ENCODE measurements around the gene SHROOM4.

Gene SHROOM4

DNA sequence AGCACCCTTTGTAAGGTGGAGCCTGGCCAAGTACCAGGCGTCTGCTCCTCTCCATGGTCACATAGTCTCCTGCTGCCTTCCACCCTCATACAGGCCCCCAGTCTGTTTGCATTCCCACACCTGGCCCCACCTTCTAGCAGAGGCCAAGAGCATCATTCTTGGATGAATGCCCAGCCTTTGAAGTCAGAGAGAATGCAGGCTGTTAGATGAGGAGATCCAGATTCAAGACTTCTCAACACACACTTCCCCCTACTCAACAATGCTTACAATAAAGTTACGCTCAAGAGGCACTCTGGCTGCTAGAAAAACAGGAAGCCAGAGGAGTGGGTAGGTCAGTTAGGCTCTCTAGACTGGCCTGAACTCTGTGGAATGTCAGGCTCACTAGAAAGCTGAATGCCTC lies 43.3 kb downstream of the SHROOM4 start:
- Histone ChIP-seq H3K27ac (ENCODE audit: low read length) (no peak overlapping the region), H3K4me3 (ENCODE audit: low read depth in 1 of 2, low read length in 2 of 2) (no peak overlapping the region), H3K4me2 (ENCODE audit: insufficient read depth, low read length) (no peak overlapping the region), H3K79me2 (ENCODE audit: insufficient read depth, low read length) (no peaks in the 10 kb centered on the region), H3K36me3 (ENCODE audit: insufficient read depth, low read length) (no peaks in the 10 kb centered on the region), H3K27me3 (ENCODE audit: insufficient read depth, low read length, poor library complexity) (no peaks in the 10 kb centered on the region), H3K4me1 (ENCODE audit: insufficient read depth, low read length) (no peaks in the 10 kb centered on the region), H3K9me3 (ENCODE audit: insufficient read depth, low read length, severe bottlenecking) (no peaks in the 10 kb centered on the region), H4K20me1 (ENCODE audit: insufficient read depth, low read length) (no peaks in the 10 kb centered on the region), H2AFZ (ENCODE audit: low read depth, low read length) (no peak overlapping the region), H3K9ac (ENCODE audit: low read depth, low read length) (no peak overlapping the region)
- DNase-seq (no peak), ATAC-seq (ENCODE audit: insufficient read depth, low read depth) (no peak)
- TF ChIP-seq, protein P1, sequence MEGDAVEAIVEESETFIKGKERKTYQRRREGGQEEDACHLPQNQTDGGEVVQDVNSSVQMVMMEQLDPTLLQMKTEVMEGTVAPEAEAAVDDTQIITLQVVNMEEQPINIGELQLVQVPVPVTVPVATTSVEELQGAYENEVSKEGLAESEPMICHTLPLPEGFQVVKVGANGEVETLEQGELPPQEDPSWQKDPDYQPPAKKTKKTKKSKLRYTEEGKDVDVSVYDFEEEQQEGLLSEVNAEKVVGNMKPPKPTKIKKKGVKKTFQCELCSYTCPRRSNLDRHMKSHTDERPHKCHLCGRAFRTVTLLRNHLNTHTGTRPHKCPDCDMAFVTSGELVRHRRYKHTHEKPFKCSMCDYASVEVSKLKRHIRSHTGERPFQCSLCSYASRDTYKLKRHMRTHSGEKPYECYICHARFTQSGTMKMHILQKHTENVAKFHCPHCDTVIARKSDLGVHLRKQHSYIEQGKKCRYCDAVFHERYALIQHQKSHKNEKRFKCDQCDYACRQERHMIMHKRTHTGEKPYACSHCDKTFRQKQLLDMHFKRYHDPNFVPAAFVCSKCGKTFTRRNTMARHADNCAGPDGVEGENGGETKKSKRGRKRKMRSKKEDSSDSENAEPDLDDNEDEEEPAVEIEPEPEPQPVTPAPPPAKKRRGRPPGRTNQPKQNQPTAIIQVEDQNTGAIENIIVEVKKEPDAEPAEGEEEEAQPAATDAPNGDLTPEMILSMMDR (IDR thresholded peaks at IDR 0.05; ENCODE audit: borderline replicate concordance, extremely low read depth, low read length, poor library complexity, severe bottlenecking): no peak
- TF ChIP-seq EZH2 (IDR thresholded peaks at IDR 0.05; ENCODE audit: borderline replicate concordance, low read depth, low read length, severe bottlenecking): no peak

DNA sequence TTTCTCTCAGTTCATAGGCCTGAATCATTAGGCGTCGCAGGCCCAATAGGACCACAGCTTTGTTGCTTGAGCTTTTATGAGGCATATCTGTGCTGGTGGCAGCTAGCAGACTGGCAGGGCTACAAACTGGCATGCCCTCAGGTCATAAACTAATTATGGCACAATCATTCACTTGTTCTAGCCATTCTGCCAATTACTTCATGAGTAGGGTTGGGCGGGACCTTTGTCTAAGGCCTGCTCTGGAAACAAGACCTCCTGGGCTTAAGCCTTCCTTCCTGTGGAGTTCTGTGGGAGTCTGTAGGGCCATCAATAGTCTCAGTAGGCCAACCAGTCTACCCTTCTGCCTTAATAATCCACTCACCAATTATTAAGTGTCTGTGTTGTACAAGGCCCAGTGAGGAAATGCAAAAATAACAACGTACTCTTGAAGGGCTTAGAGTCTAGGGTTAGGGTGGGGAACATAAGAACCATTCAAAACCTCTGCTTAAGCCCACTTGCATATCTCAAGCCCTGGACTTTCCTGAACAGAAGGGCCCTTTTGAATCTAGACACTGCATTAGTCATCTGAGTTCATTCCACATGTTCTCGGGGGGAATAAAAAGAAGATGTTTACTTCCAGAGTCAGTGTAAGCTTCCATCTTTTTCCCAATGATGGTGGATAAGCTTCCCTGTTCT lies 44.5 kb downstream of the SHROOM4 start:
- Histone ChIP-seq H3K4me1 (ENCODE audit: insufficient read depth, low read length) (no peaks in the 10 kb centered on the region), H3K79me2 (ENCODE audit: insufficient read depth, low read length) (no peaks in the 10 kb centered on the region), H3K4me3 (ENCODE audit: low read depth in 1 of 2, low read length in 2 of 2) (no peak overlapping the region), H3K36me3 (ENCODE audit: insufficient read depth, low read length) (no peaks in the 10 kb centered on the region), H4K20me1 (ENCODE audit: insufficient read depth, low read length) (no peaks in the 10 kb centered on the region), H2AFZ (ENCODE audit: low read depth, low read length) (no peak overlapping the region), H3K27ac (ENCODE audit: low read length) (no peak overlapping the region), H3K9me3 (ENCODE audit: insufficient read depth, low read length, severe bottlenecking) (no peaks in the 10 kb centered on the region), H3K27me3 (ENCODE audit: insufficient read depth, low read length, poor library complexity) (no peaks in the 10 kb centered on the region), H3K4me2 (ENCODE audit: insufficient read depth, low read length) (no peak overlapping the region), H3K9ac (ENCODE audit: low read depth, low read length) (no peak overlapping the region)
- DNase-seq: no peak
- no peak for TF ChIP-seq EZH2 (IDR thresholded peaks at IDR 0.05; ENCODE audit: borderline replicate concordance, low read depth, low read length, severe bottlenecking)
- TF ChIP-seq, protein P1 (IDR thresholded peaks at IDR 0.05; ENCODE audit: borderline replicate concordance, extremely low read depth, low read length, poor library complexity, severe bottlenecking): no peak
- no peak for ATAC-seq (ENCODE audit: insufficient read depth, low read depth)

DNA sequence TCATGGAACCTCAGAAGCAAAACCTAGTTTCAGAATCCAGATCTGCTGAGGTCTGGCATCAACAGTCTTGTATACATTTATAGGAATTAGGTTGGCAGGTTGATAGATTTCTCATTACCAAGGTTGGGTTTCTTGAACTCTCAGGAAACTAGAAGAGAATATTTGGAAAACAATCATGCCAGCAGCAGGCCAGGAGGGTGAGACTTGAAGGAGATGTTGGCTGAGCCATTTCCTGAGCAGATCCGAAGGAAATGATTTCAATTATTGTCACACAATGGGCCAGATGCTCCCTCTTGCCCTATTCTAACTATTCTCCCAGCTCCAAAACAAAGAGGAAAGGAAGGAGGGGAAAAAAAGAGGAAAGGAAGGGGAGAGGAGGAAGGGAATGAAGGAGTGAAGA lies 45.2 kb downstream of the SHROOM4 start:
- H3K4me1 ChIP-seq (ENCODE audit: insufficient read depth, low read length): no peaks in the 10 kb centered on the region
- H3K36me3 ChIP-seq (ENCODE audit: insufficient read depth, low read length): no peaks in the 10 kb centered on the region
- H3K79me2 ChIP-seq (ENCODE audit: insufficient read depth, low read length): no peaks in the 10 kb centered on the region
- no peak overlapping the region for H2AFZ ChIP-seq (ENCODE audit: low read depth, low read length)
- H3K27me3 ChIP-seq (ENCODE audit: insufficient read depth, low read length, poor library complexity): no peaks in the 10 kb centered on the region
- H3K4me2 ChIP-seq (ENCODE audit: insufficient read depth, low read length): no peak overlapping the region
- H3K9ac ChIP-seq (ENCODE audit: low read depth, low read length): no peak overlapping the region
- no peak overlapping the region for H3K27ac ChIP-seq (ENCODE audit: low read length)
- DNase-seq (no peak), ATAC-seq (ENCODE audit: insufficient read depth, low read depth) (no peak)
- no peaks in the 10 kb centered on the region for H3K9me3 ChIP-seq (ENCODE audit: insufficient read depth, low read length, severe bottlenecking)
- no peaks in the 10 kb centered on the region for H4K20me1 ChIP-seq (ENCODE audit: insufficient read depth, low read length)
- H3K4me3 ChIP-seq (ENCODE audit: low read depth in 1 of 2, low read length in 2 of 2): no peak overlapping the region
- TF ChIP-seq, protein P1 (IDR thresholded peaks at IDR 0.05; ENCODE audit: borderline replicate concordance, extremely low read depth, low read length, poor library complexity, severe bottlenecking): no peak
- no peak for TF ChIP-seq EZH2 (IDR thresholded peaks at IDR 0.05; ENCODE audit: borderline replicate concordance, low read depth, low read length, severe bottlenecking)

Data from DND-41 (cell line).